ENCODE data around the gene RORC.
A peak's percentile ranks its signal among the peaks of the same experiment; 100 is the strongest.
"Not testable (repeated sequence)": the region's sequence is repeated elsewhere in the genome, so short reads cannot be mapped to it uniquely, and the experiment has no call there.

RORC gene

GRCh38 chr1:151775894-151776664, 55.5 kb downstream of the RORC start:
- DNase-seq (ENCODE audit: low read depth in 3 of 3, low spot score in 1 of 3): no peak

- DNase-seq (ENCODE audit: low read depth in 3 of 3, low spot score in 1 of 3): no peak
Observed at GRCh38 chr1:151774256-151774922, 57.2 kb downstream of the RORC start.

GRCh38 chr1:151773702-151774101, 57.9 kb downstream of the RORC start:
- no peak for DNase-seq (ENCODE audit: low read depth in 3 of 3, low spot score in 1 of 3)

DNA sequence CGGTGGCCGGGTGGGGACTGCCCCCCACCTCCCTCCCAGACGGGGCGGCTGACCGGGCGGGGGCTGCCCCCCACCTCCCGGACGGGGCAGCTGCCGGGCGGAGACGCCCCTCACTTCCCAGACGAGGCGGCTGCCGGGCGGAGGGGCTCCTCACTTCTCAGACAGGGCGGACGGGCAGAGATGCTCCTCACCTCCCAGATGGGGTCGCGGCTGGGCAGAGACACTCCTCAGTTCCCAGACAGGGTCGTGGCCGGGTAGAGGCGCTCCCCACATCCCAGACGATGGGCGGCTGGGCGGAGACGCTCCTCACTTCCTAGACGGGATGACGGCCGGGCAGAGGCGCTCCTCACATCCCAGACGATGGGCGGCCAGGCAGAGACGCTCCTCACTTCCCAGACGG, 62.3 kb downstream of the RORC start:
- DNase-seq (ENCODE audit: low read depth in 3 of 3, low spot score in 1 of 3): not testable (repeated sequence)

- not testable (repeated sequence) for DNase-seq (ENCODE audit: low read depth in 3 of 3, low spot score in 1 of 3)
Observed at GRCh38 chr1:151768351-151769066, 63.1 kb downstream of the RORC start.

DNA sequence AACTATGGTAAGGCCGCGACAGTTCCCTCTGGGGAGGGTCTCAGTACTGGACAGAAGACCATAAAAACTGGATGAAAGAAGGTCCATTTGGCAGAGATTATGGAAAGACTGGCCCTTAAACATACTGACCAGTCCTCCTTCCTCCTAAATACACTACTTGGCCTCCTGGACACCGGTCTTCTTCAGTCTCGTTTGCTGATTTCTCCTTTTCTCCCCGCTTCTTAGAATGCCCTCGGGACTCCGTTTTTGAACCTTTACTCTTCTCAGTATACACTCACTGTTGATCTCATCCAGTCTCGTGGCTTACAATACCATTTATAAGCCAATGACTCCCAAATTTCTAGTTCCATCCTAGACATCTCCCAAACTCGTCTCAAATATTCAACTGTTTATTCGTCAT, 67.6 kb downstream of the RORC start:
- DNase-seq (ENCODE audit: low read depth in 3 of 3, low spot score in 1 of 3): no peak

DNA sequence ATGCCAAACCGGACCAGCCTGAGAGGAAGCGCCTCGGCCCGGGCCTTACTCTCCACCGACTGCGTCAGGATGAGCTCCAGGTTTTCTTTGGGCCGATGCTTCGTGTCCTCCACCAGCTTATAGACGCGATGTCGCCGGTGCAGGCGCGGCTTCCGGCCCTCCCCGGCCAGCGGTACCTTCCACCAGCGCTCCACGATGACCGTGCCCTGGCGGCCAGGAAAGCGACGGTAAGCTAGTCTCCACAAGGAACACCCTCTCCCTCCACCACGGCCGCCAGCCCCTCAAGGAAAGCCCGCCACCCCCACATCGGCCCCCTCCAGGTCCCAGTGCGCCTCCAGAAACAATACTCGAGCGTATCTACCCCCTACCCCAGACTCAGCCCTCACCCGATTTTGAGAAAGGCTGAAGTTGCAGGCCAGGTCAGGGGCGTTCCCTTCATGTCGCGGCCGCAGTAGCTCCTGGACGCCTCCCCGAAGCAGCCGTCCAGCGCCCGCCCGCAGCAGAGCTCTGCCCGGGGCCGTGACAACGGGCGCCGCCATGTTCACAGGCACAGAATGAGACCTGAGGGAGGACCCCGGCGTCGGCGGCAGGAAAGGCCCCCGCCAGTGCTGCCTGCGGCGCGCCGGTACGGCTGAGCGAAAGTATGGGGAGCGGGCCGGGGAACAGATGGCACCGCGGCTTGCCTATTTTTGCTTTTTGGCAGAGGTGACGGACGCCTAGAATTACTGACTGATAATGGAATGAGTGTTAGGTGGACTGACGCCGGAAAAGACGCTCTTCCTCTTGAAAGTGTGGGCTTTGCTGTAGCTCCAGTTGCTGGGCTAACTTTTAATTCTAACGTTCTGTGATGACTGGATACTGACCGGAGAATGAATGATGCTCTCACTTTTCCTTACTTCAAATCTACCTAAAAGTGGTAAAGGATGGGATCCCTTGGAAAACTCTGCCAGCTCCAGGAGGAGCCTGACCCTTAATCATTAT, 68.4 kb downstream of the RORC start, which contains the start of gene MRPL9:
MRPL9 (minus strand) TSS at position 556 of the 981 bp plus-strand sequence; CDS start at position 539, 17 bp downstream.
- DNase-seq (ENCODE audit: low read depth in 3 of 3, low spot score in 1 of 3): peak; percentile 51 to 78 (median 71)

DNA sequence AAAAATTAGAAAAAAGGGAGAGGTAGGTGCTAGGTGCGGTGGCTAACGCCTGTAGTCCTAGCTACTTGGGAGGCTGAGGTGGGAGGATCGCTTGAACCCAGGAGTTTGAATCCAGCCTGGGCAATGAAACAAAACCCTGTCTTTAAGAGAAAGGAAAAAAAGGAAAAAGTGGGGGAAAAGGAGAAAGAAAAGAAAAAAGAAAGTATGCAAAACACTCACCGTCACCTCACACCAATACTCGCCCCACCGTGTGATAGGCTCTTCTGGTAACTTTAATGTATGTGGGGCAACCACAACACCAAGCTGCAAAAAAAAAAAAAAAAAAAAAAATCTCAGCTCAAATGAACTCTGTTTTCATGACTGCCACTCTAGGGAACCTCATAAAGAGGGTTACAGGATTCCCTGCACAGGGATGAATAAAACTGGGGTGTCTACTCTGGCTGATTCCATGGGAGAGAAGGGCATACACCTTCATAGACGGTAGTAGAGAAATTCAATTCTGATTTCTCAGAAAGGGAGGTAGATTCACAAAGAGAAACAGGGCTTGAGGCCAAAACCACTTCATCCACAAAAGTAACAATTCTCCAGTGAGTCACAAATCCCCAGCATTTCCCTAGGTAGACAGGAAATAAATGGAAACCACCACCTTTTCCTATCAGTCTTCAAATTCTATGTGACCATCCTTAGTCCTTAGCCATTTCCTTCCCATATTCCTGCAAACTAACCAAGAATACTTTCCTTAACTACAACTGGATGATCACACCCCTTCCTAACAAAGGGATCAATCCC, 70.8 kb downstream of the RORC start:
- no peak for DNase-seq (ENCODE audit: low read depth in 3 of 3, low spot score in 1 of 3)

DNA sequence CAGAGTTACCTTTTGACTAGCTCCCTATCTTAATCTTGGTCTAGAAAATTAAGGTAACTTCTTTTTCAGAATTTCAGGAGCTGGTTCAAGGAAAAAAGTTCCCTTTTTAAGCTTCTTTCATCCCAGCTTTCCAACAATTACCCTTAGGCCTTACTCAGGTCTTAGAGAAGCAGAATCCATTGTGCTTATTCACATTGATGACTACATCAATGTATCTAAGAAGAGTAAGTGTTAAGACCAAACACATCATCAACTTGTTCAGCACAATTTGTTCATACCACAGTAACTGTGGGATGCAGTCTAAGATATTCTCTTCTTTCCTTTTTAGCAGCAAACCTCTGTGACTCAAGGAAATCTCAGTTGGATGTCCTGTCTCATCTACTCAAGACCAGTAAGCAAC, 72.4 kb downstream of the RORC start:
- no peak for DNase-seq (ENCODE audit: low read depth in 3 of 3, low spot score in 1 of 3)

GRCh38 chr1:151756291-151756690, 75.3 kb downstream of the RORC start:
- DNase-seq (ENCODE audit: low read depth in 3 of 3, low spot score in 1 of 3): no peak

Measured in stimulated activated CD4-positive, alpha-beta T cell treated with anti-CD3 and anti-CD28 coated beads, TNF-alpha, amount 100 ng/mL, for 1 hour (primary cell).